ENCODE data around the gene IDI2.

DNA sequence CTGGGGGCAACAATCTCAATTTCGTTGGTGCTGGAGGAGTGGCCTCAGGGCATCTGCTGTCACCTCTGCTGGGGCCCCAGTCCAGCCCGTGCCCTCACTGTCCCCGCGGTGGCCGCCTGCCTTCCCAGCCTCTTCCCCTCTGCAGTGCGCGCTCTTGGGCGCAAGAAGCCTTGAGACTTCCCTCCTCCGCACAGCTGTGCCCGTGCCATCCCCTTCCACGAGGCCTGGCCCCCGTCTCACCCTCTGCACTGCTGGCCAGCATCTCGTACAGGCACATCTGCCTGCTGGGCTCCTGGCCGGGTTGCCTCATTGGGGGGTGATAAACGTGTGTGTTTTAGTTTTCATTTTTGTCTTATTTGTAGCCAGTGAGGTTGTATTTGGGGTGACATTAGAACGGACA lies 14.0 kb downstream of the IDI2 start:
- TF ChIP-seq CREB1 (CRISPR knock-in tag; IDR thresholded peaks at IDR 0.05), result no peak
- TF ChIP-seq, protein P1, sequence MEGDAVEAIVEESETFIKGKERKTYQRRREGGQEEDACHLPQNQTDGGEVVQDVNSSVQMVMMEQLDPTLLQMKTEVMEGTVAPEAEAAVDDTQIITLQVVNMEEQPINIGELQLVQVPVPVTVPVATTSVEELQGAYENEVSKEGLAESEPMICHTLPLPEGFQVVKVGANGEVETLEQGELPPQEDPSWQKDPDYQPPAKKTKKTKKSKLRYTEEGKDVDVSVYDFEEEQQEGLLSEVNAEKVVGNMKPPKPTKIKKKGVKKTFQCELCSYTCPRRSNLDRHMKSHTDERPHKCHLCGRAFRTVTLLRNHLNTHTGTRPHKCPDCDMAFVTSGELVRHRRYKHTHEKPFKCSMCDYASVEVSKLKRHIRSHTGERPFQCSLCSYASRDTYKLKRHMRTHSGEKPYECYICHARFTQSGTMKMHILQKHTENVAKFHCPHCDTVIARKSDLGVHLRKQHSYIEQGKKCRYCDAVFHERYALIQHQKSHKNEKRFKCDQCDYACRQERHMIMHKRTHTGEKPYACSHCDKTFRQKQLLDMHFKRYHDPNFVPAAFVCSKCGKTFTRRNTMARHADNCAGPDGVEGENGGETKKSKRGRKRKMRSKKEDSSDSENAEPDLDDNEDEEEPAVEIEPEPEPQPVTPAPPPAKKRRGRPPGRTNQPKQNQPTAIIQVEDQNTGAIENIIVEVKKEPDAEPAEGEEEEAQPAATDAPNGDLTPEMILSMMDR (IDR thresholded peaks at IDR 0.05), result no peak
- TF ChIP-seq, protein P2, sequence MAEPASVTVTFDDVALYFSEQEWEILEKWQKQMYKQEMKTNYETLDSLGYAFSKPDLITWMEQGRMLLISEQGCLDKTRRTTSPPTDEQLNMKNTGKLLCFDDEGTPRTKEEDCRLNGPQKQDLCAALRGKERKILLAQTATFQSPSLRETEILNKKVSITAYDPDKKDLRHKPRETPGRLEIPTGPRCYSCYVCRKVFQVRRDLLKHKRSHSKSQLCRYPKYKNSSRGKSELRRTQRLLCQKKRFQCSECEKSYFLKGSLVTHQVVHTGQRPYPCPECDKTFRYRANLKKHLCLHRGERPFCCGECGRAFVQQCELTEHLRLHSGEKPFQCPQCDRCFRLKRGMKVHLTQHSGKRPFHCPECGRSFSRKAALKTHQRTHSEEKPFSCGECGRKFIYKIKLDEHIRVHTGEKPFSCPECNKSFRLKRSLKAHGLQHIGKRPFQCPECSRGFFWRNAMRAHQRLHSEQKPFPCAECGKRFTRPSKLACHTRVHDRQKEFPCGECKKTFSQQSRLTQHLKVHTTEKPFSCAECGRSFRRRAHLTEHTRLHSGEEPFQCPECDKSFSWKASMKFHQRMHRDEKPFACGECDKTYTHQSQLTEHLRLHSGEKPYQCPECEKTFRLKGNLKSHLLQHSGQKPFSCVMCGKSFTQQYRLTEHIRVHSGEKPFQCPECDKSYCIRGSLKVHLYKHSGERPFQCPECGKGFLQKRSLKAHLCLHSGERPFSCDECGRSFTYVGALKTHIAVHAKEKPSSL (CRISPR knock-in tag; conservative IDR thresholded peaks at IDR 0.05), result no peak
- no peak for TF ChIP-seq SP1 (CRISPR knock-in tag; conservative IDR thresholded peaks at IDR 0.05)
- TF ChIP-seq, protein P3, sequence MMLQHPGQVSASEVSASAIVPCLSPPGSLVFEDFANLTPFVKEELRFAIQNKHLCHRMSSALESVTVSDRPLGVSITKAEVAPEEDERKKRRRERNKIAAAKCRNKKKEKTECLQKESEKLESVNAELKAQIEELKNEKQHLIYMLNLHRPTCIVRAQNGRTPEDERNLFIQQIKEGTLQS (CRISPR knock-in tag; conservative IDR thresholded peaks at IDR 0.05), result no peak
- TF ChIP-seq ZNF219 (CRISPR knock-in tag; IDR thresholded peaks at IDR 0.05; ENCODE audit: borderline replicate concordance), result no peak
- TF ChIP-seq NR2C2 (CRISPR knock-in tag; IDR thresholded peaks at IDR 0.05), result no peak
- TF ChIP-seq, protein P4, sequence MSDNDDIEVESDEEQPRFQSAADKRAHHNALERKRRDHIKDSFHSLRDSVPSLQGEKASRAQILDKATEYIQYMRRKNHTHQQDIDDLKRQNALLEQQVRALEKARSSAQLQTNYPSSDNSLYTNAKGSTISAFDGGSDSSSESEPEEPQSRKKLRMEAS (CRISPR knock-in tag; IDR thresholded peaks at IDR 0.05), result no peak
- TF ChIP-seq, protein P5, sequence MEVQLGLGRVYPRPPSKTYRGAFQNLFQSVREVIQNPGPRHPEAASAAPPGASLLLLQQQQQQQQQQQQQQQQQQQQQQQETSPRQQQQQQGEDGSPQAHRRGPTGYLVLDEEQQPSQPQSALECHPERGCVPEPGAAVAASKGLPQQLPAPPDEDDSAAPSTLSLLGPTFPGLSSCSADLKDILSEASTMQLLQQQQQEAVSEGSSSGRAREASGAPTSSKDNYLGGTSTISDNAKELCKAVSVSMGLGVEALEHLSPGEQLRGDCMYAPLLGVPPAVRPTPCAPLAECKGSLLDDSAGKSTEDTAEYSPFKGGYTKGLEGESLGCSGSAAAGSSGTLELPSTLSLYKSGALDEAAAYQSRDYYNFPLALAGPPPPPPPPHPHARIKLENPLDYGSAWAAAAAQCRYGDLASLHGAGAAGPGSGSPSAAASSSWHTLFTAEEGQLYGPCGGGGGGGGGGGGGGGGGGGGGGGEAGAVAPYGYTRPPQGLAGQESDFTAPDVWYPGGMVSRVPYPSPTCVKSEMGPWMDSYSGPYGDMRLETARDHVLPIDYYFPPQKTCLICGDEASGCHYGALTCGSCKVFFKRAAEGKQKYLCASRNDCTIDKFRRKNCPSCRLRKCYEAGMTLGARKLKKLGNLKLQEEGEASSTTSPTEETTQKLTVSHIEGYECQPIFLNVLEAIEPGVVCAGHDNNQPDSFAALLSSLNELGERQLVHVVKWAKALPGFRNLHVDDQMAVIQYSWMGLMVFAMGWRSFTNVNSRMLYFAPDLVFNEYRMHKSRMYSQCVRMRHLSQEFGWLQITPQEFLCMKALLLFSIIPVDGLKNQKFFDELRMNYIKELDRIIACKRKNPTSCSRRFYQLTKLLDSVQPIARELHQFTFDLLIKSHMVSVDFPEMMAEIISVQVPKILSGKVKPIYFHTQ (CRISPR knock-in tag; IDR thresholded peaks at IDR 0.05), result no peak
- TF ChIP-seq ZNF232 (CRISPR knock-in tag; IDR thresholded peaks at IDR 0.05), result no peak
- TF ChIP-seq ZNF138 (CRISPR knock-in tag; conservative IDR thresholded peaks at IDR 0.05), result no peak
- TF ChIP-seq, protein P6, sequence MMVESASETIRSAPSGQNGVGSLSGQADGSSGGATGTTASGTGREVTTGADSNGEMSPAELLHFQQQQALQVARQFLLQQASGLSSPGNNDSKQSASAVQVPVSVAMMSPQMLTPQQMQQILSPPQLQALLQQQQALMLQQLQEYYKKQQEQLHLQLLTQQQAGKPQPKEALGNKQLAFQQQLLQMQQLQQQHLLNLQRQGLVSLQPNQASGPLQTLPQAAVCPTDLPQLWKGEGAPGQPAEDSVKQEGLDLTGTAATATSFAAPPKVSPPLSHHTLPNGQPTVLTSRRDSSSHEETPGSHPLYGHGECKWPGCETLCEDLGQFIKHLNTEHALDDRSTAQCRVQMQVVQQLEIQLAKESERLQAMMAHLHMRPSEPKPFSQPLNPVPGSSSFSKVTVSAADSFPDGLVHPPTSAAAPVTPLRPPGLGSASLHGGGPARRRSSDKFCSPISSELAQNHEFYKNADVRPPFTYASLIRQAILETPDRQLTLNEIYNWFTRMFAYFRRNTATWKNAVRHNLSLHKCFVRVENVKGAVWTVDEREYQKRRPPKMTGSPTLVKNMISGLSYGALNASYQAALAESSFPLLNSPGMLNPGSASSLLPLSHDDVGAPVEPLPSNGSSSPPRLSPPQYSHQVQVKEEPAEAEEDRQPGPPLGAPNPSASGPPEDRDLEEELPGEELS (CRISPR knock-in tag; IDR thresholded peaks at IDR 0.05), result no peak
- TF ChIP-seq, protein P7, sequence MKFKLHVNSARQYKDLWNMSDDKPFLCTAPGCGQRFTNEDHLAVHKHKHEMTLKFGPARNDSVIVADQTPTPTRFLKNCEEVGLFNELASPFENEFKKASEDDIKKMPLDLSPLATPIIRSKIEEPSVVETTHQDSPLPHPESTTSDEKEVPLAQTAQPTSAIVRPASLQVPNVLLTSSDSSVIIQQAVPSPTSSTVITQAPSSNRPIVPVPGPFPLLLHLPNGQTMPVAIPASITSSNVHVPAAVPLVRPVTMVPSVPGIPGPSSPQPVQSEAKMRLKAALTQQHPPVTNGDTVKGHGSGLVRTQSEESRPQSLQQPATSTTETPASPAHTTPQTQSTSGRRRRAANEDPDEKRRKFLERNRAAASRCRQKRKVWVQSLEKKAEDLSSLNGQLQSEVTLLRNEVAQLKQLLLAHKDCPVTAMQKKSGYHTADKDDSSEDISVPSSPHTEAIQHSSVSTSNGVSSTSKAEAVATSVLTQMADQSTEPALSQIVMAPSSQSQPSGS (CRISPR knock-in tag; IDR thresholded peaks at IDR 0.05; ENCODE audit: borderline replicate concordance, low read depth), result no peak
